Activated naive CD4-positive, alpha-beta T cell treated with anti-CD3 and anti-CD28 coated beads, Interleukin-2, amount 50 U/mL, for 24 hours (primary cell): ENCODE data around the gene KXD1.
"Not testable (repeated sequence)": the region's sequence is repeated elsewhere in the genome, so short reads cannot be mapped to it uniquely, and the experiment has no call there.

ENCODE experiments used
- H3K27ac Mint-ChIP-seq: one replicate; pipeline ENCODE4 v1.8.0; 2021; ENCODE audit warnings: mild to moderate bottlenecking, mixed read lengths
- H3K27me3 Mint-ChIP-seq: one replicate; pipeline ENCODE4 v1.8.0; 2021; ENCODE audit warnings: mixed read lengths
- H3K36me3 Mint-ChIP-seq: one replicate; pipeline ENCODE4 v1.8.0; 2021; ENCODE audit warnings: mixed read lengths
- H3K4me1 Mint-ChIP-seq: one replicate; pipeline ENCODE4 v1.8.0; 2021; ENCODE audit warnings: mixed read lengths
- H3K4me3 Mint-ChIP-seq: one replicate; pipeline ENCODE4 v1.8.0; 2021; ENCODE audit warnings: mild to moderate bottlenecking, mixed read lengths
- H3K9me3 Mint-ChIP-seq: one replicate; pipeline ENCODE4 v1.8.0; 2021; ENCODE audit warnings: mixed read lengths

The KXD1 gene

DNA sequence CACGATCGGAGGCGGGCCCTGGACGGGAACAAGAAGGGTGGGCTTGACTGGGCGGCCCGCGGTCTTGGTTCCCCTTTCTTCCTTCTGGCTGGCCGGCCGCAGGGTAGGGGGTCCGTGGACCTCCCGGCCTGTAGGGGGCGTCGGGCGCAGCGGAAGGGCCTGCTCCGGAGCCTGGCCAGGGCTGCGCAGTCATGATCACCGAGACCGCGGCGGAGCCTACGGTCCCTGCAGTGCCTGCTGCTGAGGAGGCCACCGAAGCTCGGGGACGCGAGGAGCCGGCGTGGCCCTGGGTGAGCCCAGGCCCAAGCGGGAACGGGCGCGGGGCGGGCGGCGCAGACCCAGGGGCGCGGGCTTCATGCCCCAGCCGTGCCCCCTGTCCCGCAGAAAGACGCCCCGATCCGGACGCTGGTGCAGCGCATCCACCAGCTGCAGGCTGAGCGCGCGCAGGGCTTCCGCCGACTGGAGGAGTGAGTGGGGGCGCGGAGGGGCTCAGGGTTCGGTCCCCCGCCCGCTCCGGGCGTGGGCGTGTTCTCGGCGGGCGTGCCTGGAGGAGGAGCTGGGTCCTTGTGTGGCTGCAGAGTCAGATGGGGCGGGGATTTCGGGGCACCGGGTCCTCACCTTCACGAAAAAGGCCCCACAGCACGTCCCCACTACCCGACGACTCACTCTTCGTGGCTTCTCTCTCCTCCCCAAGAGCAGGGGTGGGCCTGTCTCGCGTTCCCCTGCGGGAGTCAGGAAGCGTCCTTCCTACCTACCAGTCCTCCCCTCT is 31.1 kb downstream of the KXD1 start, which contains the start of gene REX1BD:
REX1BD (plus strand) TSS at position 188 of the 769 bp plus-strand sequence; CDS start at position 192, 4 bp downstream.
- peaks cover 3% of the 10 kb centered on the region for H3K36me3 Mint-ChIP-seq
- H3K27ac Mint-ChIP-seq, result peak within 1 kb of the TSS; percentile 96

DNA sequence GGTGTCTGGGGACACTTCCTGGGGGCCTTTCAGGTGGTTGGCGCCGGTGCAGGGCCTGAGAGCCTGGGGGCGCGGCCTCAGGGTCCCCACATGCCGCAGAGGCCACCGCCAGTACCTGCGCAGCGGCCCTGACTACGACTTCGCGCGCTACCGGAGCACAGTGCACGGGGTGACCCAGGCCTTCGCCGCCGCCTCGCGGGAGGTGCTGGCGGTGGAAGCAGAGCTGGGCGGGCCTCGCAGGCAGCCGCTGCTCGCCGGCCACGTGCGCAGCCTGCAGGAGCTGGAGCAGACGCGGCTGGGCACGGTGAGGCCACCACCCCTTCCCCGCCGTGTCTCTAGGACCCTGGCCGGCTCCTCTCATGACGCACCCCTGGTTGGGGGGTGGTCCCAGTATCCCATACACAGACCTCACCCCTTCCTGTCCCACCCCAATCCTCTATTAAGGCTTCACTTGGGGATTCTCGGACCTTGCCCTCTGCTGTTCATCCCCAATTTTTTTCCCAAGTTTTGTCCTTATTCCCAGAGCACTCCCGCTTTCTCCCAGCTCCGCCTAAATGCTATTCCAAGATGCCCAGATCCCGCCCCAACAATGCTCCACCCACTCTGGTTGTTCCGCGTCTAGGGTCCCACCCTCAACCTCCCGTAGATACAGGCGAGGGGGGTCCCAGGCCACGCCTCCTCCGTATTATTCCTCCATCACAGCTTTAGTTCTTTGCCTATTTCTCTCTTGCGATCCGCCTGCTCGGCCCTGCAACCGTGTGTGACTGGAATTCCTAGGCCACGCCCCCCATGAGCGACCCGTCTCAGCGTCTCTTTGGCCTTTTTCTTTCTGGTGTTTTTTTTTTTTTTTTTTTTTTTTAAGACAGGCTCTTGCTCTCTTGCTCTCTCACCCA is 32.0 kb downstream of the KXD1 start:
- no peaks in the 10 kb centered on the region for H3K27me3 Mint-ChIP-seq
- H3K9me3 Mint-ChIP-seq, result no peaks in the 10 kb centered on the region
- H3K4me3 Mint-ChIP-seq, result peak overlapping the region; percentile 89
- peaks cover 39% of the 10 kb centered on the region for H3K4me1 Mint-ChIP-seq
- peaks cover 3% of the 10 kb centered on the region for H3K36me3 Mint-ChIP-seq
- H3K27ac Mint-ChIP-seq, result peak overlapping the region; percentile 96

More for the DNA sequence above, 31.1 kb downstream of the KXD1 start, which contains the start of gene REX1BD:
- Mint-ChIP-seq H3K4me3 (peak within 1 kb of the TSS; percentile 89), H3K4me1 (peaks cover 38% of the 10 kb centered on the region), H3K9me3 (no peaks in the 10 kb centered on the region), H3K27me3 (no peaks in the 10 kb centered on the region)

DNA sequence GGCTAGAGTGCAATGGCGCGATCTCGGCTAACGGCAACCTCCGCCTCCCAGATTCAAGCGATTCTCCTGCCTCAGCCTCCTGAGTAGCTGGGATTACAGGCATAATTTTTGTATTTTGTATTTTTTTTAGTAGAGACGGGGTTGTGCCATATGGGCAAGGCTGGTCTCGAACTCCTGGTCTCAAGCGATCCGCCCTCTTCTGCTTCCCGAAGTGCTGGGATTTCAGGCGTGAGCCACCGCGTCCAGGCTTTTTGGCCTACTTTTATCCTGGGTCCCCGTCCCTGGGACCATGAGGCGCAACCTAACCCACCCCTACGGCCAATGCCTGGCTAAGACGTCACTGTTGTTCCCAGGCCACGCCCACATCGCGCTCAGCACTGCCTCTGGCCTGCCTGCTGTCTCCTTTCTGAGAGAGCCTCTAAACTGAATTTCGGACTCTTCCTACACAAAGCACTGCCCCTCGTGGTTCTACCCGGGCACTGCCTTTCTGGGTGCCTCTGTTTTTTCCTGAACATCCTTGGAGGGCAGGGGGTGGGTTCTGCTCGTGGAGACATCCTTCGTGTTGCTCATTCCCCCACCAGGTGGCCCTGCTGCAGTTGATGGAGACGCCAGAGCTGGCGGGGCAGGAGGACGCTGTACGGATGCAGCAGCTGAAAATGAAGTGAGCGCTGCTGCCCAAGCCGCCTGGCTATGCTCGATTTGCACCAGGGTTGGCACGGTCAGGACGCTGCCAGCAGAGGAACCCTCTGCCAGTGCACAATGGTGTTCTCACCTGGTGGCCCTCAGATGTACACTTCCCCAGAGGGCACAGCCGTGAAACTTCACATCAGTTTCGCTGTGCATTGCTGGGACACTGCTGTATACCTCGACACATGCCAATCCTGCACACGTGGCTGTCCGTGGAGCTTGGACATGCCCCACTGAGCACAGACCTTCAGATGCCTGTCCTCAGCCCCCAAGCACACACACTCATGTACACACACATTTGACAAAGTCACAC is 32.9 kb downstream of the KXD1 start:
- Mint-ChIP-seq H3K27ac (peak overlapping the region; percentile 59), H3K27me3 (no peaks in the 10 kb centered on the region), H3K36me3 (peaks cover 3% of the 10 kb centered on the region), H3K9me3 (no peaks in the 10 kb centered on the region), H3K4me1 (peaks cover 42% of the 10 kb centered on the region), H3K4me3 (peak overlapping the region; percentile 89)

DNA sequence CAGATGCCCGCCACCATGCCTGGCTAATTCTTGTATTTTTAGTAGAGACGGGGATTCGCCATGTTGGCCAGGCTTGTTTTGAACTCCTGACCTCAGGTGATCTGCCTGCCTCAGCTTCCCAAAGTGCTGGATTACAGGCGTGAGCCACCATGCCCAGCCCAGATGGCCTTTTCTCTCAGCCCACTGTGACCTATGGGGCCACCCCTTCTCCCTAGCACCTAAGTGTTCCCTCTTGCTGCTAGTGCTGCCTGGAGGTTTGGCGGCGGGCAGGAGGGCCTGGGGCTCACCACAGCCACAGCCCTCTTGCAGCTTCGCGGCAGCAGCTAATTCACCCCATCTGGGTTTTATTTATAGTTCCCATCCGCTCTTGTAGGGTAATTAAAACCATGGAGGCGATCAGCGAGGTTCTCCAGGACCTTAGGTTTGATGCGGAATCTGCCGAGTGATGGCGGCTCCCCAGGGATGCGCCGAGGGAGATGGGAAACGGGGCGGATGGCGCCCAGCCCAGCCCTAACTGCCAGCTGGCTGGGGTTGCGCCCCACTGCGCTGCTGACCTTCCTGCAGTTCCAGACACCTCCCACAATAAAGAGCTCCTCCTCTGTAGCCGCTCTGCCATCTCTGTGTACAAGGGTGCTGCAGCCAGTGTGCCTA is 34.2 kb downstream of the KXD1 start:
- no peak overlapping the region for H3K4me3 Mint-ChIP-seq
- H3K36me3 Mint-ChIP-seq, result peaks cover 3% of the 10 kb centered on the region
- H3K9me3 Mint-ChIP-seq, result no peaks in the 10 kb centered on the region
- no peak overlapping the region for H3K27ac Mint-ChIP-seq
- peaks cover 37% of the 10 kb centered on the region for H3K4me1 Mint-ChIP-seq
- H3K27me3 Mint-ChIP-seq, result no peaks in the 10 kb centered on the region

DNA sequence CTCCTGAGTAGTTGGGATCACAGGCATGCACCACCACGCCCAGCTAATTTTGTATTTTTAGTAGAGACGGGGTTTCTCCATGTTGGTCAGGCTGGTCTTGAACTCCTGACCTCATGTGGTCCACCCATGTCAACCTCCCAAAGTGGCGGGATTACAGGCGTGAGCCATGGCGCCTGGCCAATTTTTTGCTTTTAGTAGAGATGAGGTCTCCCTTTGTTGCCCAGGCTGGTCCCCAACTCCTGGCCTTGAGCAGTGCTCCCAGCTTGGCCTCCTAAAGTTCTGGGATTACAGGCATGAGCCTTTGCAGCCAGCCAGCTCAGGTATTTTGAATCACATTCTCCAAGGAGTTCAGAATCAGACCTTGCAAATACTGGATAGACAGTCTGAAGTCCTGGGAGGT is 35.1 kb downstream of the KXD1 start:
- not testable (repeated sequence) for H3K9me3 Mint-ChIP-seq, H3K27ac Mint-ChIP-seq
- H3K4me1 Mint-ChIP-seq, result peaks cover 35% of the 10 kb centered on the region

DNA sequence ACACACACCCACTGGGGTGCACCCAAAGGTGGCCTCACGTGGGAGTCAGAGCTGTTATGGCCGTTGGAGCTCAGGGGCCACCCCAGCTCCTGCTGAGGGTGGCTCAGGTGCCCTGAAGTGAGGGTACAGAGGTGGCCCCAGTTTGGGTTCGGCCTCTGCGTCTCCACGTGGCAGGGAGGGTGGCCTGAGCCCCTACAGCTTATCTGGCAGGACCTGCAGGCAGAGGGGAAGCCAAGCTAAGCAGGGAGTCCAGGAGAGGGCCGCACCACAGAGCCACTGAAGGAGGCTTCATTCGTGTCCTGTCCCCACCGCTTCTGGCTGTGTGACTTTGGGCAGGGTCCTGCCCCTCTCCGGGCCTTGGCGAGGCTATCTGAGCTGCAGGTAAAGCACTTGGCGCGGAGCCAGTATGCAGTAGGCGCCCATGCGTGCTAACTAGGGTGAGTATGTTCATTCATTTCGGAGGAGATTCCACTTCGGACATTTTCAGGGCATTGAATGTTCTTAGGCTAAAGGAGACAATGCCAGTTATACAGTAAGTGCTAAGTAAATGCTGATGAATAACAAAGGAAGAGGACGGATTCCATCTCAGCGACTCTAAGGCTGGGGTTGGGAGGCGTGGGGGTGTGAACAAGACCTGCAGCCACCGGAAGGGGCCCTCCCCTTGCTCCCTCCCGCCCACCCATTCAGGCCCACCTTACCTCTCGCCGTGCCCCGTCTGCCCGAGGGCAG is 35.9 kb downstream of the KXD1 start:
- H3K27me3 Mint-ChIP-seq, result no peaks in the 10 kb centered on the region
- no peak overlapping the region for H3K27ac Mint-ChIP-seq
- H3K9me3 Mint-ChIP-seq, result no peaks in the 10 kb centered on the region
- H3K36me3 Mint-ChIP-seq, result peaks cover 3% of the 10 kb centered on the region
- H3K4me3 Mint-ChIP-seq, result peak overlapping the region; percentile 67
- H3K4me1 Mint-ChIP-seq, result peaks cover 28% of the 10 kb centered on the region

More for the DNA sequence above, 35.1 kb downstream of the KXD1 start:
- not testable (repeated sequence) for H3K4me3 Mint-ChIP-seq, H3K36me3 Mint-ChIP-seq, H3K27me3 Mint-ChIP-seq

DNA sequence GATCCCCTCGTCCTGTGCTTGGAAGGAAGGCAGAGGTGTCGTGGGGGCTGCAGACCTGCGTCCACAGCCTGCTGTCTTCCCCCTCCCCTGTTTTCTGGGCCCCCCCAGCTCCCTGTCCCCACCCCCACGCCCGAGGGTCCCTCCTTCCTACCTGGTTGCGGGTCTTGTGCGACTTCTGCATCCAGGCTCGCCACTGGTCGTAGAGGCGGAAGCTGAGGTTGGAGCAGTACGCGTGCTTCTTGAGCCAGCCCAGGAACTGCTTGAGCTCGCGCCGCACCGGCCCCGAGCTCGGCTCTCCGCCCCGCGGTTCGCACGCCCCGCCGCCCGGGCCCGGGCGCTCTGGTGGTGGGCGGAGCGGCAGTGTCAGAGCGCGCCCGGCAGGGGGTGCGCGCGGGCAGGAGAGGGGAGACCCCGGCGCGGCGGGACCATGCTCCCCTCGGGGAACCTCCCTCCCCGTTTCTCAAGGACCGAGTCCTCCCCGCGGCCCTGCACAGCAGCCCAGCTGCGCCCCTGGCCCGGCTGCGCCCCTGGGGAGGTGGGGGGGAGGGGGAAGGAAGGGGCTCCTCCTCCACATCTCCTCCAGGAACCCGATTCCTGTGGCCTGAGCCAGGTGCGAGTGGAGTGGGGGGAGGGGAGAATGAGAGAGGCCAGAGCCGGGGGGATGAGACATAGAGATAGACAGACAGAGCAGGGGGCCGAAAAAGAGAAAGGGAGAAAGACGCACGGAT is 36.6 kb downstream of the KXD1 start:
- peaks cover 28% of the 10 kb centered on the region for H3K4me1 Mint-ChIP-seq
- H3K27me3 Mint-ChIP-seq, result no peaks in the 10 kb centered on the region
- H3K36me3 Mint-ChIP-seq, result peaks cover 3% of the 10 kb centered on the region
- H3K4me3 Mint-ChIP-seq, result peak overlapping the region; percentile 83
- no peaks in the 10 kb centered on the region for H3K9me3 Mint-ChIP-seq
- peak overlapping the region; percentile 73 for H3K27ac Mint-ChIP-seq

DNA sequence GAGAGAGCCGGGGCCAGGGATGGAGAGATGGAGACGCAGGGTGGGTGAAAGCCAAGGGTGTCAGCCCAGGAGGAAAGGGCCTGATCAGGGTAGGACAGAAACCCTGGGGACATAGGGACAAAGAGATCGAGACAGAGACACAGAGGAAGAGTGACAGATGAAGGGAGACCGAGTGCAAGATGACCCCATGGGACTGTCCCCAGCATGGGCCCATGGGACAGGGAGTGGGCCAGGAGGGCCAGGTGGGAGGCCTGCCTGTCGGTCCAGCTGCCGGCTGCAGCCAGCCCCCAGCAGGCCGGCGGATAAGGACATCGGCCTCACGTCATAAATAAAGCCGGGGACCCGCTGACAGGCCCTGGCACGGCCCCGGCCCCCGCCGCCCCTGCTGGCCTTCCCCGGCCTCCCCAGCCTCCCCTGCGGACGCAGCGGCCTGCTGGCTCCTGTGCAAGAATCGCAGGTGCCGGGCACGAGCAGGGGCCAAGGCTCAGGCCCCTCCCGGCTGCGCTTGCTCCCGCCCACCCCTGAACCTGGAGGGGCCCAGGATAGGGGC is 37.2 kb downstream of the KXD1 start:
- H3K36me3 Mint-ChIP-seq, result peaks cover 3% of the 10 kb centered on the region
- peaks cover 1% of the 10 kb centered on the region for H3K27me3 Mint-ChIP-seq

DNA sequence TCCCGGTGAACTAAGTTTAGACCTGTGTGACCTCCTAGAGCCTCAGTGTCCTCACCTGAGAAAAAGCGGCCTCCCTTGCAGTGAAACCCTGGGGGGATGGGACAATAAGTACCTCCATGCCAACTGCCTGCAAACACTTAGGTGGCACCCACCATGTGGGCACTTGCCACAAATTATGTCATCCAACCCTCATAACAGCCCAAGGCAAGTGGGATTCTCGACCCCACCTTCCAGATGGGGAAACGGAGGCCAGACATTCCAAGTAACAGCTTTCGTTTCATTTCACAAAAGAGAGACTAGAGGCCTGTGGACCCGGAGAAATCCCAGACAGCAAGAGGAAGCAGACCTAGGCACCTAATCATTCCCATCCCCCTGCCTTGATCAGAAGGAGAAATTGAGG is 37.8 kb downstream of the KXD1 start:
- peak overlapping the region; percentile 64 for H3K4me3 Mint-ChIP-seq

More for the DNA sequence above, 37.2 kb downstream of the KXD1 start:
- H3K9me3 Mint-ChIP-seq, result no peaks in the 10 kb centered on the region
- H3K4me1 Mint-ChIP-seq, result peaks cover 24% of the 10 kb centered on the region
- peak overlapping the region; percentile 83 for H3K4me3 Mint-ChIP-seq
- H3K27ac Mint-ChIP-seq, result peak overlapping the region; percentile 73

DNA sequence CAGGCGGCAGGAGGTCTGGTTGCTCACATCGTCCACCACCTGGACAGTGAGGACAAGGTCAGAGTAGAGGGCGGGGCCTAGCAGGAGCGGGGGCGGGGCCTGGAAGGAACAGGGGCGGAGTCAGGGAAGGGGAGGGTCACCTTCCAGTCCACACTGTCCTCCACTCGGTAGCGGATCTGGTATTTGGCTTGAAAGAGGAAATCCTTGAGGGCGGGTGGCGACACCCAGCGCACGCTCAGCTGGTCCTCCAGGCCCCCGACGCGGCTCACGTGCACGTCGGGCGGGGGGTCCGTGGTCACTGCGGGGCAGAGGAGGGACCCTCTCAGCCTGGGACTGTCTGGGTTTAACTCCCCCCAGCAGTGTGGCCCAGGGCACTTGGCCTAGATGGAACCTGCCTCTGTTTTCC is 39.1 kb downstream of the KXD1 start:
- Mint-ChIP-seq H3K36me3 (no peaks in the 10 kb centered on the region), H3K27me3 (peaks cover 3% of the 10 kb centered on the region), H3K4me1 (peaks cover 14% of the 10 kb centered on the region), H3K4me3 (peak overlapping the region; percentile 33), H3K9me3 (no peaks in the 10 kb centered on the region), H3K27ac (no peak overlapping the region)

More for the DNA sequence above, 37.8 kb downstream of the KXD1 start:
- Mint-ChIP-seq H3K27me3 (peaks cover 1% of the 10 kb centered on the region), H3K9me3 (no peaks in the 10 kb centered on the region), H3K4me1 (peaks cover 20% of the 10 kb centered on the region), H3K27ac (no peak overlapping the region), H3K36me3 (peaks cover 3% of the 10 kb centered on the region)

DNA sequence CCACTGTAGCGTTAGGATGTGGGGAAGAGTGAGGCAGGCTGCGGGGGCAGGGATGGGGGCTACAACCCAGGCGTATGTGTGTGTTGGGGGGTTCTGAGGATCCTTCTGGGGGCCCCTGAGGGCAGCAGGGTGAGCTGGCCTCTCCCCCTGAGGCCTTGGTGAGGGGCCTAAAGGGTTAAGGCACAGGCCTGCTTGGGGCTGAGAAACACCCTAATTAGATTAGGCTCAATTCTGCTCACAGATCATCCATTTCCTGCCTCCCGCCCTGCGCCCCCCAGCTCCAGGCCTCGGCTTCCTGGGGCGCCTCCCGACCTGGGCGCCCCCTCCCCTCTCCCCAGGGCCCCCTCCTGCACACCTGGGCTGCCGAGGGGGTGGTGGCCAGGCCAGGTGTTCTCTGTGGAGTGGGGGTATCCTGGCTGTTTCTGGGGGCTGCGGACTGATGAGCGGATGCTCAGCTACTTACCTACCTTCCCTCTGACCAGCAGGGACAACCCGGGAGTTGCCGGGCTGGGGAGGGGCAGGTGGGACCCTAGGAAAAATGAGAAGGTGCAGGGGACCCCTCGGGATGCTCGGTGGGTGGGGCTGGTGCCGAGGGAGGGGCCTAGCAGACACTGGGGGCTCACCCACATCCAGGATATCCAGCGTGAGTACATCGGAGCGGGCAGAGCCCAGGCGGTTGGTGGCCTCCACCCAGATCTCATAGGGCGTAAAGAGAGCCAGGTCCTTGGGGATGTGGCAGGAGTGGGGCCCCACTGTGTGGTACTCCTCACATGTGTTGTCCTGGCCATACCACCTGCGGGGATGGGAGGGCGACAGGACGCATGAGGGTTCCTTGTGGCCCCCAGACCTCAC is 40.4 kb downstream of the KXD1 start:
- no peak overlapping the region for H3K4me3 Mint-ChIP-seq
- H3K4me1 Mint-ChIP-seq, result peaks cover 14% of the 10 kb centered on the region
- H3K36me3 Mint-ChIP-seq, result no peaks in the 10 kb centered on the region
- no peaks in the 10 kb centered on the region for H3K9me3 Mint-ChIP-seq
- H3K27me3 Mint-ChIP-seq, result peaks cover 9% of the 10 kb centered on the region
- H3K27ac Mint-ChIP-seq, result no peak overlapping the region

DNA sequence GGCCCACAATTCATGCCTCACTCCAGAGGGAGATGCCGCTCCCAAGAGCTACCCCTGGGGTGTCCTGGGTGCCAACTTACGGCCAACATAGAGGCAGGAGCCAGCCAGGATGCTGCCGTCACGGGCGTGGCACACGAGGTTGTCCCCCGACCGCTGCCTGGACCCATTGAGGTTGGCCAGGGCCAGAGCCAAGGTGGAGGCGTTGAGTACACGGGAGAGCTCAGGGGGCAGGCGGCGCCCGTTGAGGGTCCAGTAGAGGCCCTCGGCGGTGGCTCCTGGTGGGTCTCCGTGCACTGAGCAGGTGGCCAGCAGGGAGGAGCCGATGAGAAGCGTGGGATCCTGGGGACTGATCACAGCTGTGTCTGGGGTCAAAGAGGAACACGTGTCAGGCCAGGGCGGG is 41.8 kb downstream of the KXD1 start:
- Mint-ChIP-seq H3K4me1 (peaks cover 18% of the 10 kb centered on the region), H3K27ac (no peak overlapping the region), H3K4me3 (no peak overlapping the region), H3K36me3 (no peaks in the 10 kb centered on the region), H3K27me3 (peaks cover 12% of the 10 kb centered on the region), H3K9me3 (no peaks in the 10 kb centered on the region)
